ENCODE results near the gene MYO1D.
"Not testable (repeated sequence)": the region's sequence is repeated elsewhere in the genome, so short reads cannot be mapped to it uniquely, and the experiment has no call there.

Gene MYO1D

GRCh38 chr17:32774695-32775084 is 102.2 kb downstream of the MYO1D start:
- DNase-seq (ENCODE audit: low read depth, low spot score) = no peak

GRCh38 chr17:32773856-32774694 is 102.8 kb downstream of the MYO1D start:
- no peak for DNase-seq (ENCODE audit: low read depth, low spot score)

GRCh38 chr17:32772453-32773025 is 104.4 kb downstream of the MYO1D start:
- DNase-seq (ENCODE audit: low read depth, low spot score) = no peak

- DNase-seq (ENCODE audit: low read depth, low spot score) = no peak
Measured at GRCh38 chr17:32771396-32771795, 105.5 kb downstream of the MYO1D start.

- DNase-seq (ENCODE audit: low read depth, low spot score) = no peak
Measured at GRCh38 chr17:32769846-32770245, 107.1 kb downstream of the MYO1D start.

- DNase-seq (ENCODE audit: low read depth, low spot score) = no peak
Measured at GRCh38 chr17:32763855-32764439, 113.0 kb downstream of the MYO1D start.

- no peak for DNase-seq (ENCODE audit: low read depth, low spot score)
Measured at GRCh38 chr17:32759476-32759875, 117.4 kb downstream of the MYO1D start.

GRCh38 chr17:32757963-32758362 is 119.0 kb downstream of the MYO1D start:
- no peak for DNase-seq (ENCODE audit: low read depth, low spot score)

- no peak for DNase-seq (ENCODE audit: low read depth, low spot score)
Measured at GRCh38 chr17:32756696-32757095, 120.2 kb downstream of the MYO1D start.

GRCh38 chr17:32755045-32755805 is 121.7 kb downstream of the MYO1D start:
- DNase-seq (ENCODE audit: low read depth, low spot score) = peak; percentile 41

GRCh38 chr17:32752934-32753333 is 124.0 kb downstream of the MYO1D start:
- DNase-seq (ENCODE audit: low read depth, low spot score) = no peak

- no peak for DNase-seq (ENCODE audit: low read depth, low spot score)
Measured at GRCh38 chr17:32747856-32748255, 129.1 kb downstream of the MYO1D start.

GRCh38 chr17:32746698-32747097 is 130.2 kb downstream of the MYO1D start:
- no peak for DNase-seq (ENCODE audit: low read depth, low spot score)

GRCh38 chr17:32746280-32746679 is 130.6 kb downstream of the MYO1D start:
- DNase-seq (ENCODE audit: low read depth, low spot score) = no peak

GRCh38 chr17:32742681-32743538 is 134.0 kb downstream of the MYO1D start:
- DNase-seq (ENCODE audit: low read depth, low spot score) = no peak

GRCh38 chr17:32741381-32741780 is 135.5 kb downstream of the MYO1D start:
- no peak for DNase-seq (ENCODE audit: low read depth, low spot score)

- no peak for DNase-seq (ENCODE audit: low read depth, low spot score)
Measured at GRCh38 chr17:32739722-32740121, 137.2 kb downstream of the MYO1D start.

GRCh38 chr17:32739151-32739550 is 137.8 kb downstream of the MYO1D start:
- not testable (repeated sequence) for DNase-seq (ENCODE audit: low read depth, low spot score)

- DNase-seq (ENCODE audit: low read depth, low spot score) = no peak
Measured at GRCh38 chr17:32733401-32733800, 143.5 kb downstream of the MYO1D start.

- no peak for DNase-seq (ENCODE audit: low read depth, low spot score)
Measured at GRCh38 chr17:32732900-32733299, 144.0 kb downstream of the MYO1D start.

- DNase-seq (ENCODE audit: low read depth, low spot score) = no peak
Measured at GRCh38 chr17:32732296-32732642, 144.7 kb downstream of the MYO1D start.
